HG03139 (cell line): ENCODE measurements around the gene UBE3D.
"Not testable (repeated sequence)": the region's sequence is repeated elsewhere in the genome, so short reads cannot be mapped to it uniquely, and the experiment has no call there.

ENCODE experiments used
- ATAC-seq: cut with Tn5 transposase; IDR thresholded peaks from one replicate; pipeline ENCODE4 v1.9.1; 2021; ENCODE audit not compliant: unreplicated experiment

UBE3D gene

GRCh38 chr6:82877213-82878195 is 188.1 kb downstream of the UBE3D start:
- ATAC-seq, result no peak

- no peak for ATAC-seq
Observed at GRCh38 chr6:82875573-82876185, 190.0 kb downstream of the UBE3D start.

DNA sequence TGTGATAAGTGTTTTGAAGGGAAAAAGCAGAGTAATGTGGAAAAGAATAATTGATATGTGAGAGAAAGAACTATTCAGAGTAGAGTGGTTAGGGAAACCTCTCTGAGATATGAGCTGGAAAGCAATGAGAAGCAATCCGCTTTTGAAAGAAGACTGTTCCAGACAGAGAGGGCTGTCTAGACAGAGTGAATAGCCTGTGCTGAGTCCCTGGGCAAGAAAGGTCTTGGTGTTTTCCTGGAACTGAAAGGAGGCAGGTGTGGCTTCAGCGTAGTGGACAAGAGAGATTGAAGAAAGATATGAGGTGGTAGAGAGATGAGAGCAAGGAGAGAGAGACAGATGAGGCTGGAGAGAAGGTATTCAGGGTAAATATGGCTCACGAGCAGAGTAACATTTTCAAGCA is 190.8 kb downstream of the UBE3D start:
- ATAC-seq, result no peak

GRCh38 chr6:82872185-82872584 is 193.5 kb downstream of the UBE3D start:
- no peak for ATAC-seq

DNA sequence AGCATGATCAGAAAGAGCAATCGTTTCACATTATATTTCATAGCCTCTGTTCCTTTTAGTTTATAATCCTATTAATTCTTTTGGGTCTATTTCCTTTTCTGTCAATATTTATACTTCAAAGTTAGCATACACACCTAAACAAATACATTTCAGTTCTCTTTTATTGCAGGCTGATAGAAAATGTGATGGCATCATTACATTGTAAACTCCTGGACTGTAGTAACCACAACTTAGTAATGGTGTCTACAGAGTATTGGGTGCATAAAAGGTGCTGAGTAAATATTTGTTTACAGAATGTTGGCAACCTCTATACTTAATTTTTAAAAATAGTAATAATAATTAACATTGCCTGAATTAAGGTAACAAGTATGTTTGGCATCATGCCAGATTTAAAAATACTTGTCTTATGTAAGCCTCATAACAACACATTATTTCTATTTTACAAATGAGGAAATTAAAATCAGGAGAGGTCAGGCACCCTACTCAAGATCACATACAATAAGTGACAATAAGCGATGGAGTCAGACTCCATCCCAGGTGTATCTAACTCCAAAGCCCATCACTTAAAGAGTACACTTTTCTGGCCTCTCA is 195.0 kb downstream of the UBE3D start:
- ATAC-seq, result no peak

DNA sequence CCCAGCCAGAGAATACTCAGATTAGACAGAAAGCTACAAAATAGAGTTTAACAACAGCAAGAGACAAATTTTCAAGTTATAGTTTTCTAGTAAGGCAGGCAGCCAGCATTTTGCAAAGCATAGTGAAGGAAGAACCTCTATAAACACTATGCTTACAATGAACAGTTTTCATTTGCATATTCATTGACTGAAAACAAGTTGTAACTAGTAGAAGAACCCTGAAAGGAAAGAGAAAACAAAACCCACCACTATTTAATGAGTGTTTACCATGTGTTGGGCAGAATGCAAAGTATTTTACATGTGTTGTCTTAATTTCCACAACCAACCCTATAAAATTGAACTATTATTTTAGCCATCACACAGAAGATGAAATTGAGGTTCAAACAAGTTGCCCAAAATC is 196.1 kb downstream of the UBE3D start:
- ATAC-seq, result no peak

GRCh38 chr6:82867946-82868345 is 197.7 kb downstream of the UBE3D start:
- no peak for ATAC-seq

GRCh38 chr6:82866446-82866845 is 199.2 kb downstream of the UBE3D start:
- no peak for ATAC-seq

GRCh38 chr6:82865461-82865860 is 200.2 kb downstream of the UBE3D start:
- ATAC-seq, result no peak

- ATAC-seq, result no peak
Observed at GRCh38 chr6:82863781-82864180, 201.9 kb downstream of the UBE3D start.

DNA sequence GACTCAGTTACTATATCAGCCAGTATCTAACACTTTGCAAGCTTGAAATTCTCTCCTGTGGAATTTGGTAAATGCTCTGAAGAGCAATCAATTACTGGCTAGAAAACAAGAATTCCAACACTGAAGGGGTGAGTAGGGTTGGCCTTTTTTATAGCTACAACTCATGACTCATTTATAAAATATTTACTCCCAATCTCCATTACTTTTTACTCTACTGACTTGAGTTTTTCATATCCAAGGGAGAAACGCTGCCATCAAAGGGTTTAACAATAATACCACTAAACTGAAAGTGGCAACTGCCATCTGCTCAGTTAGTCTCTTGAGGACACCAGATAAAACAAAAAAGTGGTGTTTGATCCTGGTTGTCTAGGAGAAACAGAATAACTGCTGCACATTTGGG is 203.1 kb downstream of the UBE3D start:
- ATAC-seq, result no peak

DNA sequence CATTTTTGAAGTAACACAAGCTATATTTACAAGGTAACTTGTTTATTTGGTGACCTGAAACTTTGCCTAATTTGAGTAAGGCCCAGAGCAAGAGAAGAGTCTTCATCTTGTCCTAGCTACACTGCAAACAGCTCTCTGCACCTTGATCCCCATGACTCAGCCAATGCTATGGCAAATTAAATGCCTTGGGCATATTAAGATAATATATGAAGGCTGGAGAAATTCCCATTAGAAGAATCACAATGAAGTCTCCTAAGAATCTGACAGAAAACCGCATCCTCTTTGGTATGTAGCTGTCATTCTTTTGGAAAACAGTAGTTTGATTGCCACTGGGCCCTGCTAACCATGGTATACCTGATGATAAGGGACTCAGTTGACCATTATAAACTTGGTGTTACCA is 204.5 kb downstream of the UBE3D start:
- ATAC-seq, result no peak

GRCh38 chr6:82856077-82856476 is 209.6 kb downstream of the UBE3D start:
- not testable (repeated sequence) for ATAC-seq

- ATAC-seq, result not testable (repeated sequence)
Observed at GRCh38 chr6:82852904-82853303, 212.7 kb downstream of the UBE3D start.

DNA sequence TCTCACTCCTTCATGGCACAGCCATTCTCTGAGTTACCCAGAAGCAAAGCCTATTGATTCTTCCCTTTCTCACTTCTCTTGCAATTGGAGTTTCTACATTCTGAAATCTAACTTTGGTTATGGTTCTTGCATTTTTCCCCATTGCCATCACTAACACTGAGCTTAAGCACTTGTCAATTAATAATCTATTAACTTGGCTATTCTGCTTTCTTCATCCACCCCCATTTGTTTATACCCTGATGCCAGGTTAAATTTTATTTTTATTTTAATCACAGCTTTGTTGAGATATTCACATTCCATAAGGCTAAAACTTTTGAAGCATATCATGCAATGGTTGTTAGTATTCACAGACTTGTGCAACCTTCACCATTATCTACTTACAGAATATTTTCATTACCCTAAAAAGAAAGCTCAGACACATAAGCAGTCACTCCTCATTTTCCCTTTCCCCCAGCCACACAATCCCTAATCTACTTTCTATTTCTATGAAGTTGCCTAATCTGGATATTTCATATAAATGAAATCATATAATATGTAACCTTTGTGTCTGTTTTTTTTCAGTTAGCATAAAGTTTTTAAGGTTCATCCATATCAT is 222.3 kb downstream of the UBE3D start:
- ATAC-seq, result no peak

GRCh38 chr6:82842721-82843120 is 222.9 kb downstream of the UBE3D start:
- ATAC-seq, result no peak
